NCI-H524 (cell line): Measurements from ENCODE around the gene LTB.

Experiments
- DNase-seq, 2 experiments: peaks; one replicate each; lab custom pipeline; 2025; lab: John Stamatoyannopoulos, UW

Gene LTB

DNA sequence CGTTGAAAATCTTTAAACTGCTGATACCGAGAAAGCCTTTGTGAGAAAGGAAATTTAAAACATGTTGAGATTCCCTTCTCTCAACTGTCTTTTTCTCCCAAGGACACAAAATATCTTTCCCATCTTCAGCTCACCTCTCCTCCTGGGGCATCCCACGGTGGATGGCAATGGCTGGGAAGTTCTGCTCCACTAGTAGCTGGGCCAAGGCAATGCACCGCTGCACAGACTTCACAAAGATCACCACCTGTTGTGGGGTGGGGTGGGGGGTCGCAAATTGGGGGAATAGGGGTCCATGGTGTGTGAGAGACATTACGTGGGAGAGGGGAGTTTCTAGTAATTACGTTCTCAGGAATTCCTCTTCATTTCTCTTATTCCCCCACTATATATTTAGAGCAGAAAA lies 51.1 kb downstream of the LTB start:
- DNase-seq = no peak

GRCh38 chr6:31530659-31531058 lies 51.6 kb downstream of the LTB start:
- DNase-seq = no peak
